Retina (tissue), 1 donor: ENCODE results near the gene GH2.
"Not testable (repeated sequence)": the region's sequence is repeated elsewhere in the genome, so short reads cannot be mapped to it uniquely, and the experiment has no call there.

Experiments
- DNase-seq: peaks from one replicate; pipeline ENCODE4 v3.0.0-alpha.2; 2016

Gene GH2

DNA sequence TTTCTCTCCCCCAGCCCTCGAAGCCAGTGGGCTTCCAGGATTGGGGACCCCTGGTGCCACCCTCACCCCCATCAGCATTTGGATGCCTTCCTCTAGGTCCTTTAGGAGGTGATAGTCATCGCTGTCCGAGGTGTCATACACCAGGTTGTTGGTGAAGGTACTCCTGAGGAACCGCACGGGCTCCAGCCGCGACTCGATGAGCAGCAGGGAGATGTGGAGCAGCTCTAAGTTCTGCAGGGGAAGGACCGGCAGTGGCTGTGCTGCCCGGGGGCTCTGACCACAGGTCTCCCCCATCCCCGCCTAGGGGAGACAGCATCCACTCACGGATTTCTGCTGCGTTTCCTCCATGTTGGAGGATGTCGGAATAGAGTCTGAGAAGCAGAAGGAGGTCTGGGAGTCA, 28.4 kb upstream of the GH2 start:
- no peak for DNase-seq

DNA sequence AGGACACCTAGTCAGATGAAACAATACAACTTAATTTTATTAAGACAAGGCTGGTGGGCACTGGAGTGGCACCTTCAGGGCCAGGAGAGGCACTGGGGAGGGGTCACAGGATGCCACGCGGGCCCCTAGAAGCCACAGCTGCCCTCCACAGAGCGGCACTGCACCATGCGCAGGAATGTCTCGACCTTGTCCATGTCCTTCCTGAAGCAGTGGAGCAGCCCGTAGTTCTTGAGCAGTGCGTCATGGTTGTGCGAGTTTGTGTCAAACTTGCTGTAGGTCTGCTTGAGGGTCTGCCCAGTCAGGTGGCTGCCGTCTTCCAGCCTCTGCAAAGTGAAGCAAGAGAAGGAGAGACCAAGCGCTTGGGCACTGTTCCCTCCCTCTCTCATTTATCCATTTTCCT, 27.8 kb upstream of the GH2 start:
- not testable (repeated sequence) for DNase-seq

DNA sequence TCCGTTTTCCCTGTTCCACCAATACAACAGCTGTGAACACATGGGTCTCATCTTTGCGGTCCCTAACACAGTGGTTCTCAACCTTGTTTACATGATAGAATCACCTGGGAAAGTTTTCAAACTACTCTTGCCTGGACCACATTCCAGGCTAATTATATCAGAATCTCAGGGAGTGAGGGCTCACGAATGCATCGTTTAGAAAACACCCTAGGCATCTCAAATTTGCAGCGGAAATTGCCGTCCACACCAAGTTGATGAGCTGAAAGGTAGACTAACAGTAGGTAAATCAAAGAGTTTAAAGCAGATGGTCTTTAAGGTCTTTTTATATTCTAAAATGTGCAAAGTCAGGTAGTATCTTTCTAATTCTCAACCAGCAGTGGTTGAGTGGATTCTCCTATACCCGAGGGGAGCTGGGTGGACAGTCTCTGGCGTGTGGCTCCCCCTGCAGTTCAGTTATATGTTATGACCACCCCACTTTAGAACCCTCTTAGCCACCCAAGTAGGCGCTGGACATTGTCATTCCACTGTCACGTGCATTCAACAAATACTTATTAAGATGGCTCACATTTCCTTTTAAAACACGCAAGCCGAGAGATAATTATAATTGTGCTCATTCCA, 25.5 kb upstream of the GH2 start:
- DNase-seq, result not testable (repeated sequence)

DNA sequence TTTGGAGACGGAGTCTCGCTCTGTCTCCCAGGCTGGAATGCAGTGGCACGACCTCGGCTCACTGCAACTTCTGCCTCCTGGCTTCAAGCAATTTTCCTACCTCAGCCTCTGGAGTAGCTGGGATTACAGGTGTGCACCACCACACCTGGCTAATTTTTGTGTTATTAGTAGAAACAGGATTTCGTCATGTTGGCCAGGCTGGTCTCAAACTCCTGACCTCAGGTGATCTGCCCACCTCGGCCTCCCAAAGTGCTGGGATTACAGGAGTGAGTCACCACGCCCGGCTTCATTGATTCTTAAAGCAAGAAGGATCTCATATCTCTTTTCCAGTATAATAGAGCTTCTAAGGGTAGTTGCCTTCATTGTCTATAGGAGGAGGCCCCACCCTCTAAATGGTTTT, 23.1 kb upstream of the GH2 start:
- DNase-seq, result not testable (repeated sequence)

DNA sequence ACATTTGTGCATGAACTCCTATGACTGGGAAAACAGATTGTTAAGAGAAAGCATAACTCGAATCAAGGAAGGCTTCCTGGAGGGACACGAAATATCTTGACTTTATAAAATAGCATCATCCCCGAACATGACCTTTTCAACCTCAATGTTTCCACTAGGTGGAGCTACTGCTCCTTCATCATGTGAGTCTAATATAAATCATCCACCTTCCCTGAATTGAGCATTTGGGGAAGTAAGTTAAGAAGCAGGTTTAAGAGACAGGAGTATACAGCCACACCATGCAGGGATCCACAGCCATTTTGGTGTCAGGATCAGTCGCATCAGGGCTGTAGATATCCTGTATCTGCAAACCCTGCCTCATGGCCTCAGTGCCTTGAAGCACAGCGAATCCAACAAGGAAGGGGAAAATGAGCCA, 22.1 kb upstream of the GH2 start:
- not testable (repeated sequence) for DNase-seq

DNA sequence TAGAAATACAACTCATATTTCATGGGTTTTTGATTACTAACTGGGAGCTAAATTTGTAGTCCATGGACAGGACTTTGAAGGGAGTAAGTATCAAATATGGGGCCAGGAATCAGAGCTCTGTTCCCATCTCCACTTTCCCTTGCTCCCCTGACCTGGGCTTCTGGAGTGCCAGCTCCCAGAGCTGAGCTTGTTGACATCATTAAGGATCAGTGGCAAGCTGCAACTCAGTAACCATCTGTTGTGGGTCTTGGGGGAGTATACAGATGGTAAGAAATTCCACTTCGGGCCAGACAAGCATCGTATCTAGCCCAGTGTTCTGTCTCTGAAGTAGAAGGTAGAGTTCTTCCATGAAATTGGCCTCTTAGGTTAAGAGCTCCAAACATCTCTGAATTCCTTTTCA, 20.2 kb upstream of the GH2 start:
- not testable (repeated sequence) for DNase-seq

DNA sequence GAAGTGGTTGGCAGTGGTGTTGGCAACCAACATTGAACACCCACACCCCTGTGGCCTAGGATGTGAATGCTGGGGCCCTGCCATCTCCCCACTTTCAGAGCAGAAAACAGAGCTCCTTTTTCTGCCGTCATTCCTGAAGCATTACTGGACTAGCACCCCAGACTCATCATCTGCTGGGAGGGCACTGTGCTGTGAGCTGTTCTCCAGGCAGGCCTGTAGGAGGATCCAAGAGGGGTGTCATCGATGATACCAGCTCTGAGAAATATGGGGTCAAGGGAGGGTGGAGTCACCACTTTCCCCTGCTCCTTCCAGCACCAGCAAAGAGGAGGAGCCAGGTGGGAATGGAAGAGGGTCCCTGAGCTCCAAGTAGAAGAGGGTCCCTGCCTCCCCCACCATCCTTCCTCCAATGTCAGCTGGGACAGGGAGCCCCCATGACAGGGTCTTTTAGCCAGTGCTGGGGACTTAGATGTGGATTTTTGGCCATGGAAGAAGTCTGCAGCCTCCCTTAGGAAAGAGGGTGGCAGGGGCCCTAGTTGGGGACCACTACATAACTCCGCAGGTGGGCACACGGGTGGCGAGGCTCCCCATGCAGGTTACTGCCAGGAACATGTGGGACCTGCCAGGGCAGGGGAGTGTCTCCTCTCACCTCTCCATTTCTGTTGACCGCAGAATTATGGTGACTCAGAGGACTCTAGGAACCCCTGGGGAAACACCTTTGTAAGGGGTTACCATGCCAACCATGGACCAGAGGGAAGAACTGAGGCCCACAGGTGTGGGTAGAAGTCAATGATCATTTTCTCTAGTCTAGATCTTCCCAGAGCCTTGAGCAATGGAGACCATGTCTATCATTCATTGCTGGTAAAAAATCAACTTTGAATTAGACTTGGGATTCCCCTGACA, 17.4 kb upstream of the GH2 start:
- DNase-seq, result not testable (repeated sequence)

DNA sequence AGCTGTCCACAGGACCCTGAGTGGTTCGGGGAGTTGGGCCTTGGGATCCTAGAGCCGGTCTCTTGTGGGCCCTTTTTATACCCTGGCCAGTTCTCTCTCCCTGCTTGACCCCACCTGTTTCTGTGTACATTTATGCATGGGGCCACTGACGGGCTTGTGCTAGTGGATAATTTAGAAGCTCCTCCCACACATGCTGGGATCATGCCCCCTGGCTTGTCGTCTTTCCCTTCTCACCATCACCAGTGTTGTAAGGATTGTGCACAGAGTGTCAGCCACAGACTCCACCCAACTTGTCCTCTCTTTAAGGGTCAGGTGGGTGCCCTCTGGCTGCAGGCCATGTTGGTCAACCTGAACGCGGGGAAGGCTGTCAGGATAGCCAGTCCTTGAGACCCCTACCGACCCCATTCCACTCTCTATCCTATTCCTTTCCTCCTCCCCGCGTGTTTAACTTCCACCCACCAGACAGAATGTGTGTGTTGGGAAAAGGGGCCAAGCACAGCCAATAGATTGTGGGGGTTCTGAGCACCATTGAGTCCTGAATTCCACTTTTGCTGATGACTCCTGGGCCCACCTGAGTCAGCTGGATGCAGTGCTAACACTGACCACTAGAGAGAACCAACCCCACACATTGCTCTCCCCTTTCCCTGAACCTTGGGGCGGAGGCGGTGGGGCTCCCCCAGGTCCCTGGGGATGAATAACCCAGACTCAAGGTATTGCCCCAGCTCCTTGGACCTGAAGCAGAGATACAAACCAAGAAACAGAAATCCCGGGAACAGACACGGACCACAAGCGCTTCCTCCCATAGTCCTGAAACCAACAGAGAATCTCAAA, 15.0 kb upstream of the GH2 start, which contains the start of gene CSH1:
Gene CSH1, minus strand, starts transcription at position 51 of the 831 bp plus-strand sequence. CDS start 63 bp downstream, outside the sequence.
- DNase-seq, result not testable (repeated sequence)

DNA sequence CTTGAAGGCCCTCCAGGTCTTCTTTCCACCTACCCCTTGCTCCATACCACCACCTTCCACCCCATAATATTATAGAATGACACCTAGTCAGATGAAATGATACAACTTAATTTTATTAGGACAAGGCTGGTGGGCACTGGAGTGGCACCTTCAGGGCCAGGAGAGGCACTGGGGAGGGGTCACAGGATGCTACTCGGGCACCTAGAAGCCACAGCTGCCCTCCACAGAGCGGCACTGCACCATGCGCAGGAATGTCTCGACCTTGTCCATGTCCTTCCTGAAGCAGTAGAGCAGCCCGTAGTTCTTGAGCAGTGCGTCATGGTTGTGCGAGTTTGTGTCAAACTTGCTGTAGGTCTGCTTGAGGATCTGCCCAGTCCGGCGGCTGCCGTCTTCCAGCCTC, 13.1 kb upstream of the GH2 start:
- DNase-seq, result not testable (repeated sequence)

DNA sequence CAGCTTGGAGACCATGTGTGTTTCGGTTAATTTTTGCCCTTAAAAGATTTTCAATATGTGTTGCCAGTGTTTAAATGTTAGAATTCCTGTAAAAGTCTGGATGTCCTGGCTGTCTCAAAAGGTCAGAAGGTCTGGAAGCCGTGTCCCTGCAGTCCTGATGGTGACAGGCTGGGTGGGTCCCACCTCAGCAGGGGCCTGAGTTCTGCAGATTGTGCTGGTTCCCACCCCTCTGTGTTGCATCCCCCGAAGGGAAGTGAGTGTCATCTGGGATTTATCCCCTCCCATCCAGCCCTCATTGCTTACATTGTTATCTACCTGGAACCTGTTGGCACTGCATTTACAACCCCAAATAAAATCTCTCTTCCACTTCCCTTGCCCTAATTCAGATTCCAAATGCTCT, 12.3 kb upstream of the GH2 start:
- not testable (repeated sequence) for DNase-seq

DNA sequence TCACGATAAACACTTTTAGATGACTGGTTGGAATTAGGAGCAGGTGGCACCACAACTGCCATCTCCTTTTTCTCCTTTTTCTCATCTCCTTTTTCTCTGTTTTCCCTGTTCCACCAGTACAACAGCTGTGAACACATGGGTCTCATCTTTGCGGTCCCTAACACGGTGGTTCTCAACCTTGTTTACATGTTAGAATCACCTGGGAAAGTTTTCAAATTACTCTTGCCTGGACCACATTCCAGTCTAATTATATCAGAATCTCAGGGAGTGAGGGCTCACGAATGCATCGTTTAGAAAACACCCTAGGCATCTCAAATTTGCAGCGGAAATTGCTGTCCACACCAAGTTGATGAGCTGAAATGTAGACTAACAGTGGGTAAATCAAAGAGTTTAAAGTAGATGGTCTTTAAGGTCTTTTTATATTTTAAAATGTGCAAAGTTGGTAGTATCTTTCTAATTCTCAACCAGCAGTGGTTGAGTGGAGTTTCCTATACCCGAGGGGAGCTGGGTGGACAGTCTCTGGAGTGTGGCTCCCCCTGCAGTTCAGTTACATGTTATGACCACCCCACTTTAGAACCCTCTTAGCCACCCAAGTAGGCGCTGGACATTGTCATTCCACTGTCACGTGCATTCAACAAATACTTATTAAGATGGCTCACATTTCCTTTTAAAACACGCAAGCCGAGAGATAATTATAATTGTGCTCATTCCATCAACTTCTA, 10.7 kb upstream of the GH2 start:
- DNase-seq, result not testable (repeated sequence)

DNA sequence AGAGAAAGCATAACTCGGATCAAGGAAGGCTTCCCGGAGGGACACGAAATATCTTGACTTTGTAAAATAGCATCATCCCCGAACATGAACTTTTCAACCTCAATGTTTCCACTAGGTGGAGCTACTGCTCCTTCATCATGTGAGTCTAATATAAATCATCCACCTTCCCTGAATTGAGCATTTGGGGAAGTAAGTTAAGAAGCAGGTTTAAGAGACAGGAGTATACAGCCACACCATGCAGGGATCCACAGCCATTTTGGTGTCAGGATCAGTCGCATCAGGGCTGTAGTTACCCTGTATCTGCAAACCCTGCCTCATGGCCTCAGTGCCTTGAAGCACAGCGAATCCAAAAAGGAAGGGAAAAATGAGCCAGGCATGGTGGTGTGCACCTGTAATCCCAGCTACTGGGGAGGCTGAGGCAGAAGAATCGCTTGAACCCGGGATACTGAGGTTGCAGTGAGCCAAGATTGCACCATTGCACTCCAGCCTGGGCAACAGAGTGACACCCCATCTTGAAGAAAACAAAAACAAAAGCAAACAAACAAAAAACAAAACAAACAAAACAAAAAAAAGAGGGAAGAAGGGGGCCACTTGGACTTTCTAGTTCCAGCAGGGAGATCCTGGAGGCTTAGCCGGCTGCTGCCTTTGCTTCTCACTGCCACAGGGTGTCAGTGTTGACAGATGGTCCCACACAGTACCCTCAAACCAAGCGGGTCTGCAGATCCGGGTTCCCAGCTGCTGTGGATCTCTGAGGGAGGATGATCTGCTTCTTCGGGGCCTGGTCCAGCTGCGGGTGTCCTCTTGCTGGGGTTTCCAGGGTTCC, 7.5 kb upstream of the GH2 start:
- peak; percentile 41 for DNase-seq

DNA sequence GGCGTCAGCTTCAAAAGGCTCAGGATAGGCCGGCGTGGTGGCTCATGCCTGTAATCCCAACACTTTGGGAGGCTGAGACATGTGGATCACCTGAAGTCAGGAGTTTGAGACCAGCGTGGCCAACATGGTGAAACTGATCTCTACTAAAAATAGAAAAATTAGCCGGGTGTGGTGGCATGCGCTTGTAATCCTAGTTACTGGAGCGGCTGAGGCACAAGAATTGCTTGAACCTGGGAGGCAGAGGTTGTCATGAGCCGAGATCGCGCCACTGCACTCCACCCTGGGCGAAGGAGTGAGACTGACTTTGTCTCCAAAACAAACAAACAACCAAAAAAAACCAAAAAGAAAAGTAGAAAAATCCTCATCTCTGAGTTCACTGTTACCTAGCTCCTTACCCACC, 3.4 kb upstream of the GH2 start:
- not testable (repeated sequence) for DNase-seq

DNA sequence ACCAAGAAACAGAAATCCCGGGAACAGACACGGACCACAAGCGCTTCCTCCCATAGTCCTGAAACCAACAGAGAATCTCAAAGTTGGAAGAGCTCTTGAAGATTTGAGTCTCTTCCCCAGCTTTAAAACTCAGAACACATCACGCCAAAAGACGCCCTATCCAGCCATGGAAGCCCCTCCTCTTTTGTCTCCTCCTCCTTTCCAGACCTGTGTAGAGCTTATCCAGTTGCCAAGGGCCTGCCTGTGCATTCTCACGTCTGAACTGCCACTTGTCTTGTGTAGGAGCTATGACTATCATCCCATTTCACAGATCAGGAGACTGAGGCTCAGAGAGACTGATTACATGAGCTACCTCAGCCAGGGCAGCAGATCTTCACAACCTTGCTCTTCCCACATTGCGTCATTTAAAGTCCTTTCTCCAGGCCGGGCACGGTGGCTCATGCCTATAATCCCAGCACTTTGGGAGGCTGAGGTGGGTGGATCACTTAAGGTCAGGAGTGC, 932 bp upstream of the GH2 start:
- not testable (repeated sequence) for DNase-seq

DNA sequence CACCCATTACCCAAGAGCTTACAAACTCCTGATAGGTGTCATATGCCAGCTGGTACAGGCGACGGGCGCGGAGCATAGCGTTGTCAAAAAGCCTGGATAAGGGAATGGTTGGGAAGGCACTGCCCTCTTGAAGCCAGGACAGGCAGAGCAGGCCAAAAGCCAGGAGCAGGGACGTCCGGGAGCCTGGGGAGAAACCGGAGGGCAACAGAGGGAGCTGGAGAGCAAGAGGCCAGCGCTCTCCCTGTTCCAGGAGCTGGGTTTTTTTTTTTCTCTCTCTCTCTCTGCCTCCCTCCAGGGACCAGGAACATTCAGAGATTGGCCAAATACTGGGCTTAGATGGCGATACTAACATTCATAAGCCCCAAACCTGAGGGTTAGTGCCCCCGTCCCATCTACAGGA, 407 bp downstream of the GH2 start:
- not testable (repeated sequence) for DNase-seq

DNA sequence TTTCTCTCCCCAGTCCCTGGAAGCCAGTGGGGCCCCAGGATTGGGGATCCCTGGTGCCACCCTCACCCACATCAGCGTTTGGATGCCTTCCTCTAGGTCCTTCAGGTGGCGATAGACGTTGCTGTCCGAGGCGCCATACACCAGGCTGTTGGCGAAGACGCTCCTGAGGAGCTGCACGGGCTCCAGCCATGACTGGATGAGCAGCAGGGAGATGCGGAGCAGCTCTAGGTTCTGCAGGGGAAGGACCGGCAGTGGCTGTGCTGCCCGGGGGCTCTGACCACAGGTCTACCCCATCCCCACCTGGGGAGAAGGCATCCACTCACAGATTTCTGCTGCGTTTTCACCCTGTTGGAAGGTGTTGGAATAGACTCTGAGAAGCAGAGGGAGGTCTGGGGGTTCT, 1.0 kb downstream of the GH2 start:
- no peak for DNase-seq

DNA sequence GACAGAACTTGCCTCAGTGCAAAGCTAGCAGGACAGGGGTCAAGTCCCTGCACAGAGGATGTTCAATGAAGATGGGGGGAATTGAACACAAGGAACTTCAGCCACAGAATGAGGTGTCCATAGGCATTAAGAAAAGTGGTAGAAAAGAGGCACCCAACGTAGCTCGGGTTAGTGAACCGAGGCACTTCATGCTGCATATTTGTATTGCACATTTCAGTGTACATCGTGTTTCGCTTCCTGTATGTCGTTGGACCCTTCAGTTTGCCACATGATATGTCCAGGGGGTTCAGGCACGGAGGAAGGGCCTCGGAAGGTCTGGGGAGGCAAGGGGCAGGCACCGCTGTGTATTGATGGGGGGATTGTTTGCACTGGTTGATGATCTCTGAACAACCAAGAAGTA, 3.3 kb downstream of the GH2 start:
- not testable (repeated sequence) for DNase-seq

DNA sequence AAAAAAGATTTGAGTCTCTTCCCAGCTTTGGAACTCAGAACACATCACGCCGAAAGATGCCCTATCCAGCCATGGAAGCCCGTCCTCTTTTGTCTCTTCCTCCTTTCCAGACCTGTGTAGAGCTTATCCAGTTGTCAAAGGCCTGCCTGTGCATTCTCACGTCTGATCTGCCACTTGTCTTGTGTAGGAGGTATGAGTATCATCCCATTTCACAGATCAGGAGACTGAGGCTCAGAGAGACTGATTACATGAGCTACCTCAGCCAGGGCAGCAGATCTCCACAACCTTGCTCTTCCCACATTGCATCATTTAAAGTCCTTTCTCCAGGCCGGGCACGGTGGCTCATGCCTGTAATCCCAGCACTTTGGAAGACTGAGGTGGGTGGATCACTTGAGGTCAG, 7.1 kb downstream of the GH2 start:
- not testable (repeated sequence) for DNase-seq

DNA sequence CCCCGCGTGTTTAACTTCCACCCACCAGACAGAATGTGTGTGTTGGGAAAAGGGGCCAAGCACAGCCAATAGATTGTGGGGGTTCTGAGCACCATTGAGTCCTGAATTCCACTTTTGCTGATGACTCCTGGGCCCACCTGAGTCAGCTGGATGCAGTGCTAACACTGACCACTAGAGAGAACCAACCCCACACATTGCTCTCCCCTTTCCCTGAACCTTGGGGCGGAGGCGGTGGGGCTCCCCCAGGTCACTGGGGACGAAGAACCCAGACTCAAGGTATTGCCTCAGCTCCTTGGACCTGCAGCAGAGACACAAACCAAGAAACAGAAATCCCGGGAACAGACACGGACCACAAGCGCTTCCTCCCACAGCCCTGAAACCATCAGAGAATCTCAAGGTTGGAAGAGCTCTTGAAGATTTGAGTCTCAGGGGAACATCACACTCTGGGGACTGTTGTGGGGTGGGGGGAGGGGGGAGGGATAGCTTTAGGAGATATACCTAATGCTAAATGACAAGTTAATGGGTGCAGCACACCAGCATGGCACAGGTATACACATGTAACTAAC, 7.6 kb downstream of the GH2 start:
- not testable (repeated sequence) for DNase-seq

DNA sequence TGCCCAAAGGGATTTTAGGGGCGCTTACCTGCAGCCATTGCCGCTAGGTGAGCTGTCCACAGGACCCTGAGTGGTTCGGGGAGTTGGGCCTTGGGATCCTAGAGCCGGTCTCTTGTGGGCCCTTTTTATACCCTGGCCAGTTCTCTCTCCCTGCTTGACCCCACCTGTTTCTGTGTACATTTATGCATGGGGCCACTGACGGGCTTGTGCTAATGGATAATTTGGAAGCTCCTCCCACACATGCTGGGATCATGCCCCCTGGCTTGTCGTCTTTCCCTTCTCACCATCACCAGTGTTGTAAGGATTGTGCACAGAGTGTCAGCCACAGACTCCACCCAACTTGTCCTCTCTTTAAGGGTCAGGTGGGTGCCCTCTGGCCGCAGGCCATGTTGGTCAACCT, 8.2 kb downstream of the GH2 start, which contains the start of gene CSH2:
Gene CSH2, minus strand, starts transcription at position 101 of the 400 bp plus-strand sequence. Its CDS starts 63 bp downstream, at position 38.
- DNase-seq, result not testable (repeated sequence)
